NCI-H1694 (cell line): Measurements from ENCODE around the gene TSHZ2.

Source experiments
- DNase-seq: peaks from one replicate; lab custom pipeline; 2025; lab: John Stamatoyannopoulos, UW

The TSHZ2 gene

GRCh38 chr20:53244711-53245110, 272.6 kb downstream of the TSHZ2 start:
- DNase-seq = no peak

DNA sequence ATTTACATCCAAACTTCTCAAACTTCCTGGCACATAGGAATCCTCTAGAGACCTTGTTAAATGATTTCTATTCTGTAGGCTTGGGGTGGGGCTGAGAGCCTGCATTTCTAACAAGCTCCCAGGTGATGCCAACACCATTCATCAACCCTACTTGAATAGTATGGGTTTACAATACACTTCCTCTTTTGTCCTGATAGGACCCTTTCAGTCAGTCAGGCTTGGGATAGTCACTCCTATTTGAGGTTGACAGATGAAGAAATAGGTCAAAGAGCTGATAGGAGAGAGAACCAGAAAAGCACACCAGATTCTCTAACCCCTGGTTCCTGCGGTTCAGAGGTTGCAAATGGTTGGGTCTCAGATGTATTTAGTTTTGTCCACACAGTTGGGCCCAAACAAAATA, 273.4 kb downstream of the TSHZ2 start:
- DNase-seq = no peak

DNA sequence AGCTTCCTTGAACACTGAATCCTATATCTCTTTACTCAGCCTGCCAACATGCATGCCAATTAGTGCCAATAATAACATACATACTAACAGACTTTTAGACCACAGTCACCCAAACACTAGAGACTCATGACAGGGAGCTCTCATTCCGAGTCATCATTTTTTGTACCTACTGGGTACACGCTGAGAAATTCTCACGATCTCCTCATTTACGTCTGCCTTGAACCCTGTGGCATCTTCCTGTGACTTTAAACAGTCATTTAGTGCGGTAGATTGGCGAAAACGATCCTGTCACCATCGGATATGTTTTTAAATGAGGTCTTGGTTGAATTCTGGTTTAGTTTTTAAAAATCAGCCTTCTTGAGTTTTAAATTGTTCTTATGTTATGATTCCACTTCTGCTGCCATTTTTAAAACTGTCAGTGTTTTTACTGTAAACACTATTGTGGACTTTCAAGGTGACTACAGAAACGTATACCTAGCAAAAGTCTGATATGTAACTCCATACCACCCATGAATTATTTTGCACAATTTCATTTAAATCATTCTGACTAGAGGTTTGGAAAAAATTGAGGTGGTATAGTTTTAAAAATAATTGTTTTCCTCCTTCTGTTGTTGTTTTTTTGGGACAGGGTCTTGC, 275.4 kb downstream of the TSHZ2 start:
- DNase-seq = no peak

- DNase-seq = no peak
These were observed 278.3 kb downstream of the TSHZ2 start for GRCh38 chr20:53250456-53250855.

GRCh38 chr20:53252002-53252401, 279.8 kb downstream of the TSHZ2 start:
- no peak for DNase-seq

DNA sequence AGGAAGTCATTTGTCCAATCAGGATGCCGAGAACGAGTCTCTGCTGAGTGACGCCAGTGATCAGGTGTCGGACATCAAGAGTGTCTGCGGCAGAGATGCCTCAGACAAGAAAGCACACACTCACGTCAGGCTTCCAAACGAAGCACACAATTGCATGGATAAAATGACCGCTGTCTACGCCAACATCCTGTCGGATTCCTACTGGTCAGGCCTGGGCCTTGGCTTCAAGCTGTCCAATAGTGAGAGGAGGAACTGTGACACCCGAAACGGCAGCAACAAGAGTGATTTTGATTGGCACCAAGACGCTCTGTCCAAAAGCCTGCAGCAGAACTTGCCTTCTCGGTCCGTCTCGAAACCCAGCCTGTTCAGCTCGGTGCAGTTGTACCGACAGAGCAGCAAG, 281.5 kb downstream of the TSHZ2 start:
- no peak for DNase-seq

- DNase-seq = no peak
These were observed 283.0 kb downstream of the TSHZ2 start for GRCh38 chr20:53255102-53255710.

- DNase-seq = no peak
These were observed 286.6 kb downstream of the TSHZ2 start for GRCh38 chr20:53258741-53259140.

DNA sequence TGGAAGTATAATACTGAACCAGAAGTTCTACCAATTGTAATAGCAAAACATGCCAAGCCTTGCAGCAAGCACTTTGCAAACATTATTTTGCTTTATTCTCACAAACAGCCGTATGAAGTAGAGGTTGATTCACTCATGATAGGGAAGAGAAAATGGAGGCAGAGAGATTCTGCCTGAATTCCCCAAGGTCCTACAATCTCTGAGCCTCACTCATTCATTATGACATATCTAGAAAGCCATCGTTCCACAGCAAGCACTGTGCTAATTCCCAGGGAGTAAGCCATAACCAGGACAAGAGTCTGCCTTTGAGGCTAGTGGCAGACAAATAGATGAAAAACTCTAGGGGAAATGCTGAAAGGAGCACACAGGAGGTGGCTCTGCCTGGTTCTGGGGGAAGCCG, 288.0 kb downstream of the TSHZ2 start:
- no peak for DNase-seq

DNA sequence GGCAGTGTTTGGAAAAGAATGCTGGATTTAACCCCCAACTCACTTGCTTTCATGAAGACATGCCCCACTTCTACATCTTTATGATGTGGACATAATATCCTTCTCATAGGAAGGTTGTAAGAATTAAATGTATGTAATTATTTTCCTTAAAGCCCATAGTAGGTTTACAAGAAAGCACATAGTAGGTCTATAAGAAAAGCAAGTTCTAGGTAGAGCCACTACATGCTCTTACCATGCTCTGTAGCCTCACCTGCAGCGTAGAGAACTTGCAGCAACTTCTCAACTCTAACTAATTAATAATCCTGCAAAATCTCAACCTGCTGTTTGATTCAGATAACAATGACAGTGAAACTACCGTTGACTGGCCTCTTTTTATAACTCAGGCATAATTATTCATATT, 288.4 kb downstream of the TSHZ2 start:
- DNase-seq = no peak

- DNase-seq = no peak
These were observed 290.2 kb downstream of the TSHZ2 start for GRCh38 chr20:53262365-53262764.

- no peak for DNase-seq
These were observed 291.6 kb downstream of the TSHZ2 start for GRCh38 chr20:53263554-53264438.

DNA sequence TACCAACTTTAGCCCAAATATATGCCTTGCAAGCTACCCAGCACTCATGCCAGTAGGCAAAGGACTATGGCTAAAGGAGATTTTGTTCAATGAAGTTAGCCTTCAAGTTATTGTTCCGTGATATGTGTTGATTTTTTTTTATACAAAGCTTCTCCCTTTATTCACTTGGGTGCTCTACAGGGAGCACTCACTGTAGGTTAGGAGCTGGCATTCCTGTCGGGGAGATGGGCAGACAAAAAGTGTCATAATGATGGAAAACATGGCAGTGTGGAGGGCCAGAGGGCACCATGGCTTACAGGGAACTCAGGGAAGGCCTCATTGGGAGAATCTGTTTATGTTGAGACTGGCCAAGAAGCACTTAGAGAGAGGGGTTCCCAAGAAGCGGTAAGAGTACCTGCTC, 292.4 kb downstream of the TSHZ2 start:
- DNase-seq = no peak

DNA sequence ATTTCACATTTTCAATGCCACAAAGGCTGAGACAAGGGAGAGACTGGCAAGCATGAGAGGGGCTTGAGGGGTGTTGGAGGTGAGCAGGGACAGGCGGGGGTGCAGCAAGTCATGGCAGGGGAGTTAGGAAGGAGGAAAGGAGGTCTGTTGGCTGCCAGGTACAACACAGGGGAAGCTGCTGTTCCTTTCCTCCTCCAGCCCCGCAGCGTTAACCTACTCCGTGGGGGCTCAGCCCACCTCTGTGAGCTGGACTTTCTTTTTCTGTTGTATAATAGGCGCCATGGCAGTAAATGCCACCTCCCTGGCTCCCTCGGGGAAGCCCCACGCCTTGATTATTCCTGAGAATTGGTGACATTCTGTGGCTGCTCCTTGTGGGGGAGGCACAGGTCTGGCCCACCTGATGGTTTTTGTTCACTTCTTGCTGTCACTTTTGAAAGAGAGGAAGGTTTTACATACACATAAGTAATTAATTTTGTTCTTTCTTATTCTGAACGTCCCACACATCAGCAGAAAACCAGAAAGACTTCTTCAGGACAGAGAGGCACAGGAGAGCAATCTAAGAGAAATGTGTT, 293.2 kb downstream of the TSHZ2 start:
- no peak for DNase-seq

- no peak for DNase-seq
These were observed 297.2 kb downstream of the TSHZ2 start for GRCh38 chr20:53269380-53269779.

DNA sequence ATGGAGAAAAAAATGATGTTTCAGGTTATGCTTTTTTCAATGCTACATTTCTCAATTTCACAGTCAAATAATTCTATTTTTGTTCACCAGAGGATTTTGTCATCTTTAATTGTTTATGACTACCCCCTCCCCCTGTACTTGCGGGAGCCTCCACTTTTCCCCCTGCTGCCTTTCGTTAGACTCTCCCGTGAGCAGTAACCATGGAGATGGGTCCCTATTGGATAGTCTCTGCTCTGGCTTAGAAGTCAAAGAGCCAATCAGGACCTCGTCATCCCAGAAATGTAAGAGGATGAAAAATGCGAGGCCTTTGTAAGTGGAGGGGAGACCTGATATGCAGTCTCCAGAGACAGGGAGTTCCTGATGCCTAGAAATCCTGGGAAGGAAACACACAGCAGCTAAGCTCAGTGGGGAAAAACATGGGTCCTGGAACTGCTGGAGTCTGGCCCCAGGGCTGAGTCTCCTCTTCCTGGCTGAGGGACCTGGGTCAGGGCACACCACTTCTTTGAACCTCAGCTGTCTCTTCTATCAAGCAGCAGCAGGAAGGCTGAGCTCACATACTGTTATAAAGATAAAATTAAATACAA, 298.7 kb downstream of the TSHZ2 start:
- DNase-seq = no peak

DNA sequence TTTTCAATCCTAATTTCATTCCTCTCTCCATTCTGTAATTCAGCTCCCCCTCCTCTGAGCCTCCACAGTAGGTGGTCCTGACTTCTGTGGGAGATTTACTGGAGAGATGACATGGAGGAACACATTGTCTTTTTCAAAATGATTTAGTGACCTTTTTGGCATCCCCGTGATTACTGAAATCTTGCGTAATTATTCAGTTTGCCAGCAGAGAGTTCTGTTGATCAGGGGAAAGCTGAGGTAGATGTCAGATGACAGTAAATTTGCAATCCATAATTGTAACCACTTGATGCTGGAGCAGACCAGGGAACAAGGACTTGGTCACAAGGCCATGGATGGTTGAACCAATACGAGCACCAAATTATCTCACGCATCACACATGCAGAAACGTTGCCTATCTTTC, 302.2 kb downstream of the TSHZ2 start:
- DNase-seq = no peak

GRCh38 chr20:53274807-53275206, 302.6 kb downstream of the TSHZ2 start:
- DNase-seq = no peak

GRCh38 chr20:53276143-53276542, 304.0 kb downstream of the TSHZ2 start:
- no peak for DNase-seq

DNA sequence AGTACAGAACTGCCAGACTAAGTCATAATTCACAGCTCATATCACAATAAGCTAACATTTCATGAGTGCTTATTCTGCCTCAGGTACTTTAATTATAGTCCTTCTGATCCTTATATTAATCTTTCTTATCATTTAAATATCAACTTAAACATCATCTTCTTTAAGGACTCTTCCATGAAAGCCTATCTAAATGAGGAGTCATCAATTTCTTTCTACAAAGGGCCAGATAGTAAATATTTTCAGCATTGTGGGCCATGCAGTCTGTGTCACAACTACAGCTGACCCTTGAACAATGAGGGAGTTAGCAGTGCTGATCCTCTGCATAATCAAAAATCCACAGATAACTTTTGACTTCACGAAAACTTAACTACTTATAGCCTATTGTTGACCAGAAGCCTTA, 306.4 kb downstream of the TSHZ2 start:
- no peak for DNase-seq

GRCh38 chr20:53279735-53280134, 307.6 kb downstream of the TSHZ2 start:
- no peak for DNase-seq

DNA sequence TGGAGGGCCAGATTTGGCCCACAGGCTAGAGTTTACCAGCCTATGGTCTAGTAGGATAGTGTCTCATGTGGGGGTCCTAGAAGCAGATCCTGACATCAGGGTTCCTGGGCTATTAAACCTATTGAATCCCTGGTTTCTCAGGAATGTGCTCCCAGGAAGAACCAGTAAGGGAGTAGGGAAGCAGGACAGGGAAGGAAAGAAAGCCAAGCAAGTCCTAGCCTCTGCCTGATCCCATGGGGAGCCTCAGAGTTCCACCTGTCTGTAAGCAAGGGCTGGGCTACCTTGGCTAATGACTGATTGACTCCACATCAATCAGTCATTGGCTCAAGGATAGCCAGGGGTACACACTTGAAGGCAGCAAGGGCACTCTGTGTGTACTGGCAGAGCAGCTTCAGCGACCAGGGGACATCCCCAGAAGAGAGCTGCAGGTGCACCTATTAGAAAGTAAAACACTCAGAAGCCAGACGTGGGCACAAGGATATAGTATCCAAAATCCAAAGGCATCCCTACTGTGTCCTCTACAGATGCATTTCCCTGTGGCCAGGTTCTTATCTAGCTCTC, 309.5 kb downstream of the TSHZ2 start:
- no peak for DNase-seq
